ENCODE data around the gene ULBP2.

DNA sequence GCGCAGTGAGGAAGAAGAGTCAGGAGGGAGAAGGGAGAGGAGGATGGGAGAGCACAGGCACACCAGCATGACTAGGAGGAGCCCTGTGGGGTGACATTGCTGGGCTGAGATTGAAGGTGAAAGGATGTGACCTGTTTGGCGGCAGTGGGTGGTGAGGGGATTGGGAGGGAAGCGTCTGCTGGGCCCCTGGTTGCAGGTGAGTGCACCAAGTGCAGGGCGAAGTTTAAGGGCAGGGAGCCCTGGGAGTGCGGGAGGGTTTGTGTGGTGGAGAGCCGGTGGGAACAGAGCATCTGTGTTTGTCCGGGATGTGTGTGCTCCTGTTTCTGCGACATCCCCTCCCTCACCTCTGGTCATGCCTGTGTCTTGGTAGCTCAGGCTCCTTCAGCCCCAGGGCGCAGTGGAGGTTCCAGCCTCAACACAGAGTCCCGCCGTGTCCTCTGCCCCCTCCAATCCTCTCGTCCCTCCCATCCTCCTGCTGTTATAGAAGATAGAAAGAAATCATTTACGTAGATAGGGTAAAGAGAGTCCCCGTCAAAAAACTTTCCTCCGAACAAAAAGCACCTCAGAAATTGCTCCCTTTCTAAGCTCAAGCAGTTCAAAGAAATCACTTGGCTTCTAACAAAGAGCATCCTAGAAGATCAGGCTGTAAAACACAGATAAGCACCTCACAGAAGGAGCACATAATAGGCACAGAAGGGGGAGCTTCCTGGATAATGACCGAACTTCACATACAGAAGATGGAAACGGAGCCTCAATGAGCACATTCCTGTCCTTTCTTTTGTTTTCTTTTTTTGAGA lies 46.9 kb downstream of the ULBP2 start:
- no peak for TF ChIP-seq POLR2AphosphoS5 (IDR thresholded peaks at IDR 0.05; ENCODE audit: low read depth, low read length)
- peak; percentile 84 for TF ChIP-seq TCF12 (IDR thresholded peaks at IDR 0.05; ENCODE audit: low read depth, low read length)
- no peak for TF ChIP-seq CHD1 (IDR thresholded peaks at IDR 0.05; ENCODE audit: low read depth, low read length)
- TF ChIP-seq SRF (IDR thresholded peaks at IDR 0.05; ENCODE audit: low read depth, low read length): no peak
- no peak for TF ChIP-seq MAFK (IDR thresholded peaks at IDR 0.05; ENCODE audit: low read depth, low read length)

Measured in H1 (cell line).